Cardiac muscle cell (in vitro differentiated cells and primary cell): ENCODE measurements around the gene GNG7. TPM values are rescaled to one million over a fixed set of nuclear protein-coding genes. Genes with fewer than 3 reads are reported as not detected.
"Not testable (repeated sequence)": the region's sequence is repeated elsewhere in the genome, so short reads cannot be mapped to it uniquely, and the experiment has no call there.

ENCODE experiments used
- DNase-seq, 2 donors: peaks; one replicate each; pipeline versions ENCODE4 v3.0.0 to v3.0.0-alpha.2; 2010 to 2017; ENCODE audit warnings: low read depth in 1 of 2, low spot score in 1 of 2
- H3K27ac ChIP-seq: fragments of 200-600 bp; sonication (generic); 2 replicates; pipeline ENCODE4 v1.5.1; 2016
- H3K27me3 ChIP-seq: fragments of 200-600 bp; sonication (generic); 2 replicates; pipeline ENCODE4 v1.6.0; 2016; ENCODE audit warnings: control low read depth
- H3K36me3 ChIP-seq: fragments of 200-600 bp; sonication (generic); 2 replicates; pipeline ENCODE4 v1.5.1; 2016; ENCODE audit warnings: control low read depth
- H3K4me1 ChIP-seq: fragments of 200-600 bp; sonication (generic); 2 replicates; pipeline ENCODE4 v1.8.1; 2017; ENCODE audit warnings: low read depth, mild to moderate bottlenecking, mixed run types
- H3K4me3 ChIP-seq: fragments of 200-600 bp; sonication (generic); 2 replicates; pipeline ENCODE4 v1.5.1; 2016; ENCODE audit warnings: mild to moderate bottlenecking
- H3K9me3 ChIP-seq: fragments of 200-600 bp; sonication (generic); 2 replicates; pipeline ENCODE4 v1.5.1; 2017; ENCODE audit warnings: low read depth, mild to moderate bottlenecking, control low read depth
- polyA plus RNA-seq: library from polyadenylated mRNA; unstranded; fragments of >200 nt; fragmentation: Nextera tagmentation; extraction: Ambion mirVana; gene quantifications from 2 replicates; pipeline ENCODE4 v1.2.1, GENCODE V29; 2016
- total RNA-seq: library from RNA; depleted of rRNA; stranded (reverse); fragments of >200 nt; gene quantifications from 2 replicates; pipeline ENCODE4 v1.2.3, GENCODE V29; 2016
- TF ChIP-seq, protein P1 (sequence below): IDR thresholded peaks from 2 replicates; pipeline ENCODE4 v1.5.1; 2012; ENCODE audit warnings: low read depth, mild to moderate bottlenecking, low read length

The GNG7 gene
- total and polyA plus RNA-seq, 2 experiments from 2014 or later = 20.4 to 24.8 TPM

GRCh38 chr19:2625434-2625833 is 77.1 kb downstream of the GNG7 start:
- no peak overlapping the region for H3K27ac ChIP-seq
- no peaks in the 10 kb centered on the region for H3K9me3 ChIP-seq
- TF ChIP-seq, protein P1, sequence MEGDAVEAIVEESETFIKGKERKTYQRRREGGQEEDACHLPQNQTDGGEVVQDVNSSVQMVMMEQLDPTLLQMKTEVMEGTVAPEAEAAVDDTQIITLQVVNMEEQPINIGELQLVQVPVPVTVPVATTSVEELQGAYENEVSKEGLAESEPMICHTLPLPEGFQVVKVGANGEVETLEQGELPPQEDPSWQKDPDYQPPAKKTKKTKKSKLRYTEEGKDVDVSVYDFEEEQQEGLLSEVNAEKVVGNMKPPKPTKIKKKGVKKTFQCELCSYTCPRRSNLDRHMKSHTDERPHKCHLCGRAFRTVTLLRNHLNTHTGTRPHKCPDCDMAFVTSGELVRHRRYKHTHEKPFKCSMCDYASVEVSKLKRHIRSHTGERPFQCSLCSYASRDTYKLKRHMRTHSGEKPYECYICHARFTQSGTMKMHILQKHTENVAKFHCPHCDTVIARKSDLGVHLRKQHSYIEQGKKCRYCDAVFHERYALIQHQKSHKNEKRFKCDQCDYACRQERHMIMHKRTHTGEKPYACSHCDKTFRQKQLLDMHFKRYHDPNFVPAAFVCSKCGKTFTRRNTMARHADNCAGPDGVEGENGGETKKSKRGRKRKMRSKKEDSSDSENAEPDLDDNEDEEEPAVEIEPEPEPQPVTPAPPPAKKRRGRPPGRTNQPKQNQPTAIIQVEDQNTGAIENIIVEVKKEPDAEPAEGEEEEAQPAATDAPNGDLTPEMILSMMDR = no peak
- H3K27me3 ChIP-seq = no peaks in the 10 kb centered on the region
- DNase-seq = no peak
- peaks cover 4% of the 10 kb centered on the region for H3K4me1 ChIP-seq
- no peak overlapping the region for H3K4me3 ChIP-seq
- H3K36me3 ChIP-seq = no peaks in the 10 kb centered on the region

DNA sequence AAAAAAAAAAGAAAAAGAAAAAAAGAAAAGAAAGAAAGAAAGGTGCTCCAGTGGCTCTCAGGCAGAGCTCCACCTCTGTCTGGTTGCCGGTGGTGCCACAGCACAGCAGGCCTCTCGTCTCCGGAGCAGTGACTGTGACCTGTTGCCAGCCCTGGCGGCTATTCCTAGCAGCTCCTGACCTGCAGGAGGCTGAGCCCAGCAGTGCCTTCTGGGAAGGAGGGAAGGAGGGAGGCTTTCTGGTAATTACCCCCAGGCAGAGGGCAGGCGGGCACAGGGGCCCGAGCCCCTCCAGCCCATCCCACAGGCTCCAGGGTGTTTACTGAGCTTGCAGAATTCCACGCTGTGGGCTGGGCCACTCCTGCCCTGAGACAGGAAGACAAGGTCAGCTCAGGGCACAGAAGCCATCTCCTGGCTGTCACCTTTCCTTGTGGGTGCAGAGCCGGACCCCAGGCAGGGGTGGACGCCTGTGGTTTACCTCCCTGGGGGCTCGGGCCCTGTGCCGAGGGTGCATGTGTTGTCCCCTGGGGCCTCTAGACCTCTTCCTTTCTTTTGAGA is 77.9 kb downstream of the GNG7 start:
- Histone ChIP-seq H3K4me3 (no peak overlapping the region), H3K4me1 (peaks cover 4% of the 10 kb centered on the region), H3K36me3 (no peaks in the 10 kb centered on the region), H3K27ac (peak overlapping the region; percentile 68), H3K9me3 (no peaks in the 10 kb centered on the region), H3K27me3 (no peaks in the 10 kb centered on the region)
- TF ChIP-seq, protein P1 = no peak
- DNase-seq = peak in 1 of 2 donors; percentile 51

- no peaks in the 10 kb centered on the region for H3K36me3 ChIP-seq
- no peak overlapping the region for H3K4me3 ChIP-seq
- no peaks in the 10 kb centered on the region for H3K27me3 ChIP-seq
- TF ChIP-seq, protein P1 = no peak
- no peak for DNase-seq
- H3K4me1 ChIP-seq = peaks cover 4% of the 10 kb centered on the region
- no peaks in the 10 kb centered on the region for H3K9me3 ChIP-seq
- H3K27ac ChIP-seq = no peak overlapping the region
These were observed 78.7 kb downstream of the GNG7 start for GRCh38 chr19:2623798-2624197.

DNA sequence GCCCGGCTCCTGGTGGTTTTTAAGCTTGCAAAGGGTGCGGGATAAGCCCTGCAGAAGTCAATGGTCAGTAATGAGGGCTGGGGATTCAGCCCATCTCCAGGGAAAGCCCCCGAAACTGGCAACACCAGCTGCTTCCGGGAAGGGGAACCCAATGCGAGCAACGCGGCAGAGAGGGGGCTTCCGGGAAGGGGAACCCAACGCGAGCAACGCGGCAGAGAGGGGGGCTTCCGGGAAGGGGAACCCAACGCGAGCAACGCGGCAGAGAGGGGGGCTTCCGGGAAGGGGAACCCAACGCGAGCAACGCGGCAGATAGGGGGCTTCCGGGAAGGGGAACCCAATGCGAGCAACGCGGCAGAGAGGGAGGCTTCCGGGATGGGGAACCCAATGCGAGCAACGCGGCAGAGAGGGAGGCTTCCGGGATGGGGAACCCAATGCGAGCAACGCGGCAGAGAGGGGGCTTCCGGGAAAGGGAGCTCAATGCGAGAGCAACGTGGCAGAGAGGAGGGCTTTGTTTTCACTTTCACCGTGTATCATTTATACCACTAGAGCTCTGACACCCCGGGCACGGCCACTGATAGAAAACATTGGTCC is 80.0 kb downstream of the GNG7 start:
- H3K27me3 ChIP-seq, DNase-seq, H3K36me3 ChIP-seq, H3K4me1 ChIP-seq, H3K9me3 ChIP-seq, H3K4me3 ChIP-seq, H3K27ac ChIP-seq: not testable (repeated sequence)

DNA sequence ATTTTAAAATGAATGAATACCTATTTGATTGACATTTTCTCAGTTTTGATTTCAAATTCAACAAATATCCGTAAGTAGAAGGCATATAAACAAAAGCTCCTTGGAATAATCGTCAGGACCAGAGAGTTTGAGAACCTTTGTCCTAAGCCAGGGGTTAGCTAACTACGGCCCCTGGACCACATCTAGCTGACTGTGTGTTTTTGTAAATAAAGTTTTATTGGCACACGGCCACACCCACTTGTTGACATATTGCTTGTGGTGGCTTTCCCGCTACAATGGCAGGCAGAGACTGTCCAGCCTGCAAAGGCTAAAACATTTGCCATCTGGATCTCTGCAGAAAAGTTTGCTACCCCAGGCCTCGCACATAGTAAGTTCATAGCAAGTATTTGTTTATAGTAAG is 83.4 kb downstream of the GNG7 start:
- Histone ChIP-seq H3K9me3 (no peaks in the 10 kb centered on the region), H3K36me3 (no peaks in the 10 kb centered on the region), H3K27me3 (no peaks in the 10 kb centered on the region), H3K4me1 (no peaks in the 10 kb centered on the region), H3K4me3 (no peak overlapping the region), H3K27ac (no peak overlapping the region)
- peak in 1 of 2 donors; percentile 24 for DNase-seq
- TF ChIP-seq, protein P1 = no peak

DNA sequence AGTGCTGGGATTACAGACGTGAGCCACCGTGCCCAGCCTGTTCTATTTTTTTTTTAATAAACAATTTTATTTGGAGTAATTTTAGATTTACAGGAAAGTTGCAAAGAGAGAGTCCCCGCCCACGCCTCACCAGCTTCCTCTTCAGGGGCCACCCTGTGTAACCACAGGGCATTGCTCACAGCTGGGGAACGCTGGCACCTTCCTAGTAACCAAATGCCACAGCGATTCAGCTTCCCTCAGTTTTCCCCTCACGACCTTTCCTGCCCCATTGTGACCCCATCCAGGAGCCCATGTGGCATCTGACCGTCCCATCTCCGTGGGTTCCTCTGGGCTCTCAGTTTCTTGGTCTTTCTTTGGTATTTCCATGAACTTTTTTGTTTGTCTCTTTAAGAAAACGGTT is 83.9 kb downstream of the GNG7 start:
- TF ChIP-seq, protein P1 = no peak
- no peaks in the 10 kb centered on the region for H3K9me3 ChIP-seq
- no peak overlapping the region for H3K27ac ChIP-seq
- DNase-seq = peak in 1 of 2 donors; percentile 59
- H3K4me1 ChIP-seq = no peaks in the 10 kb centered on the region
- H3K4me3 ChIP-seq = no peak overlapping the region
- H3K27me3 ChIP-seq = no peaks in the 10 kb centered on the region
- H3K36me3 ChIP-seq = no peaks in the 10 kb centered on the region
